HEK293T (cell line): ENCODE data around the gene MBOAT2.

ENCODE experiments used
- ARNT ChIP-seq: fragments of 450-650 bp; IDR thresholded peaks from 2 replicates; pipeline ENCODE4 v1.6.1; 2017; ENCODE audit warnings: mild to moderate bottlenecking
- BHLHE40 ChIP-seq: fragments of 450-650 bp; IDR thresholded peaks from 2 replicates; pipeline ENCODE4 v1.6.1; 2016; ENCODE audit warnings: mild to moderate bottlenecking, moderate library complexity, borderline replicate concordance
- CTBP1 ChIP-seq: fragments of 450-650 bp; IDR thresholded peaks from 2 replicates; pipeline ENCODE4 v1.6.1; 2016; ENCODE audit warnings: borderline replicate concordance
- ELF4 ChIP-seq: fragments of 450-650 bp; IDR thresholded peaks from 2 replicates; pipeline ENCODE4 v1.6.1; 2017; ENCODE audit warnings: antibody characterized with exemption
- FOXA1 ChIP-seq: fragments of 450-650 bp; IDR thresholded peaks from 2 replicates; pipeline ENCODE4 v1.6.1; 2016; ENCODE audit warnings: mild to moderate bottlenecking
- FOXM1 ChIP-seq: fragments of 450-650 bp; IDR thresholded peaks from 2 replicates; pipeline ENCODE4 v1.6.1; 2017; ENCODE audit warnings: mild to moderate bottlenecking, borderline replicate concordance
- HDGF ChIP-seq: fragments of 450-650 bp; IDR thresholded peaks from 2 replicates; pipeline ENCODE4 v1.6.1; 2017; ENCODE audit warnings: antibody characterized with exemption, borderline replicate concordance
- LEF1 ChIP-seq: fragments of 450-650 bp; IDR thresholded peaks from 2 replicates; pipeline ENCODE4 v1.6.1; 2017; ENCODE audit warnings: mild to moderate bottlenecking, borderline replicate concordance
- NFRKB ChIP-seq: fragments of 450-650 bp; IDR thresholded peaks from 2 replicates; pipeline ENCODE4 v1.6.1; 2016; ENCODE audit warnings: mild to moderate bottlenecking, moderate library complexity
- SP1 ChIP-seq: fragments of 450-650 bp; IDR thresholded peaks from 2 replicates; pipeline ENCODE4 v1.6.1; 2017
- SUZ12 ChIP-seq: fragments of 450-650 bp; IDR thresholded peaks from 2 replicates; pipeline ENCODE4 v1.6.1; 2016; ENCODE audit warnings: mild to moderate bottlenecking
- TARDBP ChIP-seq: fragments of 450-650 bp; IDR thresholded peaks from 2 replicates; pipeline ENCODE4 v1.6.1; 2016
- TF ChIP-seq, protein P1 (sequence below): fragments of 450-650 bp; IDR thresholded peaks from 2 replicates; pipeline ENCODE4 v1.6.1; 2016

DNA sequence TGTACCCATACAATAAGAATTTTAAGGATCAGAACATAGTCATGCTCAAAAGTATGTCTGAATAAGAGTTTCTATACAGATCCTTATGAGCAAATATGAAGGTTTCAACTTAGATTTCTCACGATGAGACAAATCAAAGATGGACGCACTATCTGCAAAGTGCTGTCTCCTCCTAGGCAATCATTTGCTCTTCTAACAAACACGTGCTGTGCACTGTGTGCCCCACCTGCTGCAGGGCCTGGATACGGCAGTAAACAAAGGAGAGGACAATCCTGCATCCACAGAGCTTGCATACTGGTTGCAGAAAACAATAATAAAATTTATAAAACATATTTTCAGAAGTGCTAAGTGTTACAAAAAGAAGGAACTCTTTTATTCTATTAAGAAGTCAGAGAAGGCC lies 126.2 kb downstream of the MBOAT2 start:
- no peak for TF ChIP-seq FOXM1
- TF ChIP-seq ELF4: no peak
- TF ChIP-seq HDGF: no peak
- no peak for TF ChIP-seq ARNT
- no peak for TF ChIP-seq SUZ12
- TF ChIP-seq CTBP1: no peak
- TF ChIP-seq BHLHE40: no peak
- no peak for TF ChIP-seq FOXA1
- TF ChIP-seq SP1: no peak
- TF ChIP-seq, protein P1, sequence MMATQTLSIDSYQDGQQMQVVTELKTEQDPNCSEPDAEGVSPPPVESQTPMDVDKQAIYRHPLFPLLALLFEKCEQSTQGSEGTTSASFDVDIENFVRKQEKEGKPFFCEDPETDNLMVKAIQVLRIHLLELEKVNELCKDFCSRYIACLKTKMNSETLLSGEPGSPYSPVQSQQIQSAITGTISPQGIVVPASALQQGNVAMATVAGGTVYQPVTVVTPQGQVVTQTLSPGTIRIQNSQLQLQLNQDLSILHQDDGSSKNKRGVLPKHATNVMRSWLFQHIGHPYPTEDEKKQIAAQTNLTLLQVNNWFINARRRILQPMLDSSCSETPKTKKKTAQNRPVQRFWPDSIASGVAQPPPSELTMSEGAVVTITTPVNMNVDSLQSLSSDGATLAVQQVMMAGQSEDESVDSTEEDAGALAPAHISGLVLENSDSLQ: no peak
- no peak for TF ChIP-seq TARDBP
- TF ChIP-seq LEF1: no peak
- TF ChIP-seq NFRKB: no peak
